ENCODE results near the gene HOXB9.

DNA sequence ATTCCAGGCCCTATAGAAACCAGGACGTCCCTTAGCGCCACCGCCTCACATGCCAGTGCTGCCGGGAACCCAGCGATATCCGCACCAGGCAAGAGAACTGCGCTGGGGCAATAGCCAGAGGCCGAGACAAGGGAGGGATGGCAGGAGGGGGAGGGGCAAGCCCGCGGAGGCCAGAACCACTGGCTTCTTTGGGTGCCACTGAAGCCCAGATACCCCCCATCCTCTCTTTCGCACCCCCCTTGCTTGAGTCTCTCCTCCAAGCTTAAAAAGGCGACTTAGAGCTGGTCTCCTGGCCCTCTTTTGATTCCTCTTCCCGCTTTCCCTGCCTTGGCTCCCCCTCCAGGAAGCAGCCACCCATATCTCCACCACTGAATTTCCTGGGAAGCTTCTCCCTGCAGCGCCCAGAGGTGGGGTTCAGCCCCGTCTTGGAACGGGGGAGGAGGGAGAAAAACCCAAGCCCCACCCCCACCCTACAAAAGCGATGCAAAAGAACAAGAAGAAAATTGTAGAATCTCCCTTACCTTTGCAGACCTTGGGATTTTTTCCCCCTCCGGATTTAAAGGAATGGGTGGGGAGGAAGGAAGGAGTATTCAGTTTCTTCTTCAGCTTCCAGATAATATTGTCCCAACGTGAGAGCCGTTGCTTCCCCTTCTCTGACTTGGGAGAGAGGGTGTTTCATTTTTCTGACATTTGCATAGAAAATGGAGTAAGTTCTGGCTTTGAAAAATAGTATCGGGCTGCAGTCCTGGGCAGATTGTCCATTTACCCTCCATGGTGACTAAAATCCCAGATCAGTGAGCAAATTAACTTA, 22.0 kb downstream of the HOXB9 start:
- TF ChIP-seq CTCF (conservative IDR thresholded peaks at IDR 0.05; ENCODE audit: low read depth in 2 of 2) (no peak), JUNB (IDR thresholded peaks at IDR 0.05; ENCODE audit: unreplicated experiment) (no peak), POLR2AphosphoS5 (IDR thresholded peaks at IDR 0.05; ENCODE audit: low read depth) (no peak), REST (IDR thresholded peaks at IDR 0.05; ENCODE audit: unreplicated experiment) (no peak), EZH2 (IDR thresholded peaks at IDR 0.05; ENCODE audit: low read depth, unreplicated experiment) (peak; percentile 95), CREB1 (CRISPR knock-in tag; IDR thresholded peaks at IDR 0.05; ENCODE audit: low read depth) (no peak), EZH2phosphoT487 (IDR thresholded peaks at IDR 0.05; ENCODE audit: unreplicated experiment) (peak; percentile 34), ZNF331 (CRISPR knock-in tag; IDR thresholded peaks at IDR 0.05; ENCODE audit: low read depth) (no peak), STAT1 (IDR thresholded peaks at IDR 0.05; ENCODE audit: unreplicated experiment) (no peak), NANOG (IDR thresholded peaks at IDR 0.05; ENCODE audit: borderline replicate concordance) (no peak)
- TF ChIP-seq, protein P1, sequence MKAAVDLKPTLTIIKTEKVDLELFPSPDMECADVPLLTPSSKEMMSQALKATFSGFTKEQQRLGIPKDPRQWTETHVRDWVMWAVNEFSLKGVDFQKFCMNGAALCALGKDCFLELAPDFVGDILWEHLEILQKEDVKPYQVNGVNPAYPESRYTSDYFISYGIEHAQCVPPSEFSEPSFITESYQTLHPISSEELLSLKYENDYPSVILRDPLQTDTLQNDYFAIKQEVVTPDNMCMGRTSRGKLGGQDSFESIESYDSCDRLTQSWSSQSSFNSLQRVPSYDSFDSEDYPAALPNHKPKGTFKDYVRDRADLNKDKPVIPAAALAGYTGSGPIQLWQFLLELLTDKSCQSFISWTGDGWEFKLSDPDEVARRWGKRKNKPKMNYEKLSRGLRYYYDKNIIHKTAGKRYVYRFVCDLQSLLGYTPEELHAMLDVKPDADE (IDR thresholded peaks at IDR 0.05) = no peak
- TF ChIP-seq, protein P2, sequence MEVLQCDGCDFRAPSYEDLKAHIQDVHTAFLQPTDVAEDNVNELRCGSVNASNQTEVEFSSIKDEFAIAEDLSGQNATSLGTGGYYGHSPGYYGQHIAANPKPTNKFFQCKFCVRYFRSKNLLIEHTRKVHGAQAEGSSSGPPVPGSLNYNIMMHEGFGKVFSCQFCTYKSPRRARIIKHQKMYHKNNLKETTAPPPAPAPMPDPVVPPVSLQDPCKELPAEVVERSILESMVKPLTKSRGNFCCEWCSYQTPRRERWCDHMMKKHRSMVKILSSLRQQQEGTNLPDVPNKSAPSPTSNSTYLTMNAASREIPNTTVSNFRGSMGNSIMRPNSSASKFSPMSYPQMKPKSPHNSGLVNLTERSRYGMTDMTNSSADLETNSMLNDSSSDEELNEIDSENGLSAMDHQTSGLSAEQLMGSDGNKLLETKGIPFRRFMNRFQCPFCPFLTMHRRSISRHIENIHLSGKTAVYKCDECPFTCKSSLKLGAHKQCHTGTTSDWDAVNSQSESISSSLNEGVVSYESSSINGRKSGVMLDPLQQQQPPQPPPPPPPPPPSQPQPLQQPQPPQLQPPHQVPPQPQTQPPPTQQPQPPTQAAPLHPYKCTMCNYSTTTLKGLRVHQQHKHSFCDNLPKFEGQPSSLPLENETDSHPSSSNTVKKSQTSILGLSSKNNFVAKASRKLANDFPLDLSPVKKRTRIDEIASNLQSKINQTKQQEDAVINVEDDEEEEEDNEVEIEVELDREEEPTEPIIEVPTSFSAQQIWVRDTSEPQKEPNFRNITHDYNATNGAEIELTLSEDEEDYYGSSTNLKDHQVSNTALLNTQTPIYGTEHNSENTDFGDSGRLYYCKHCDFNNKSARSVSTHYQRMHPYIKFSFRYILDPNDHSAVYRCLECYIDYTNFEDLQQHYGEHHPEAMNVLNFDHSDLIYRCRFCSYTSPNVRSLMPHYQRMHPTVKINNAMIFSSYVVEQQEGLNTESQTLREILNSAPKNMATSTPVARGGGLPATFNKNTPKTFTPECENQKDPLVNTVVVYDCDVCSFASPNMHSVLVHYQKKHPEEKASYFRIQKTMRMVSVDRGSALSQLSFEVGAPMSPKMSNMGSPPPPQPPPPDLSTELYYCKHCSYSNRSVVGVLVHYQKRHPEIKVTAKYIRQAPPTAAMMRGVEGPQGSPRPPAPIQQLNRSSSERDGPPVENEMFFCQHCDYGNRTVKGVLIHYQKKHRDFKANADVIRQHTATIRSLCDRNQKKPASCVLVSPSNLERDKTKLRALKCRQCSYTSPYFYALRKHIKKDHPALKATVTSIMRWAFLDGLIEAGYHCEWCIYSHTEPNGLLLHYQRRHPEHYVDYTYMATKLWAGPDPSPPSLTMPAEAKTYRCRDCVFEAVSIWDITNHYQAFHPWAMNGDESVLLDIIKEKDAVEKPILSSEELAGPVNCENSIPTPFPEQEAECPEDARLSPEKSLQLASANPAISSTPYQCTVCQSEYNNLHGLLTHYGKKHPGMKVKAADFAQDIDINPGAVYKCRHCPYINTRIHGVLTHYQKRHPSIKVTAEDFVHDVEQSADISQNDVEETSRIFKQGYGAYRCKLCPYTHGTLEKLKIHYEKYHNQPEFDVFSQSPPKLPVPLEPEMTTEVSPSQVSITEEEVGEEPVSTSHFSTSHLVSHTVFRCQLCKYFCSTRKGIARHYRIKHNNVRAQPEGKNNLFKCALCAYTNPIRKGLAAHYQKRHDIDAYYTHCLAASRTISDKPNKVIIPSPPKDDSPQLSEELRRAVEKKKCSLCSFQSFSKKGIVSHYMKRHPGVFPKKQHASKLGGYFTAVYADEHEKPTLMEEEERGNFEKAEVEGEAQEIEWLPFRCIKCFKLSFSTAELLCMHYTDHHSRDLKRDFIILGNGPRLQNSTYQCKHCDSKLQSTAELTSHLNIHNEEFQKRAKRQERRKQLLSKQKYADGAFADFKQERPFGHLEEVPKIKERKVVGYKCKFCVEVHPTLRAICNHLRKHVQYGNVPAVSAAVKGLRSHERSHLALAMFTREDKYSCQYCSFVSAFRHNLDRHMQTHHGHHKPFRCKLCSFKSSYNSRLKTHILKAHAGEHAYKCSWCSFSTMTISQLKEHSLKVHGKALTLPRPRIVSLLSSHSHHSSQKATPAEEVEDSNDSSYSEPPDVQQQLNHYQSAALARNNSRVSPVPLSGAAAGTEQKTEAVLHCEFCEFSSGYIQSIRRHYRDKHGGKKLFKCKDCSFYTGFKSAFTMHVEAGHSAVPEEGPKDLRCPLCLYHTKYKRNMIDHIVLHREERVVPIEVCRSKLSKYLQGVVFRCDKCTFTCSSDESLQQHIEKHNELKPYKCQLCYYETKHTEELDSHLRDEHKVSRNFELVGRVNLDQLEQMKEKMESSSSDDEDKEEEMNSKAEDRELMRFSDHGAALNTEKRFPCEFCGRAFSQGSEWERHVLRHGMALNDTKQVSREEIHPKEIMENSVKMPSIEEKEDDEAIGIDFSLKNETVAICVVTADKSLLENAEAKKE (CRISPR knock-in tag; IDR thresholded peaks at IDR 0.05) = no peak
